ENCODE data around the gene DEFB132. TPM values are rescaled to one million over a fixed set of nuclear protein-coding genes. Genes with fewer than 3 reads are reported as not detected.
"Not testable (repeated sequence)": the region's sequence is repeated elsewhere in the genome, so short reads cannot be mapped to it uniquely, and the experiment has no call there.

The DEFB132 gene
- total RNA-seq, 1 donor from 2014 or later, result not detected

DNA sequence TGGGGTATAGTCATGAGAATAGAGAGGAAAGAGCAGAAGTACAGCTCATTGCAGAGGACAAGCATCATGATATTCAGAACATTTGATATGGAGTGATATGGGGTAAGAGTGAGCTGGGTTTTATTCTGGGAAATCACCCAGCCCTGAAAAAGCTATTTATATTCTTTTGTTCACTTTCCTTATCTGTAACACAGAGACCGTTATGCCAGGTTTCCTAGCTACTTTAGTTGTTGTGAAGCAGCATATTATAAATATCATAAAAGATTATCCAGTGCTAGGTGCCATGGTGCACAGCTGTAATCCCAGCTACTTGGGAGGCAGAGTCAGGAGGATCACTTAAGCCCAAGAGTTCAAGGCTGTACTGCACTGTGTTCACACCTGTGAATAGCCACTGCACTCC, 40.3 kb upstream of the DEFB132 start:
- H3K4me3 Mint-ChIP-seq (ENCODE audit: unreplicated experiment), result no peak overlapping the region
- no peak for DNase-seq
- TF ChIP-seq, protein P1, sequence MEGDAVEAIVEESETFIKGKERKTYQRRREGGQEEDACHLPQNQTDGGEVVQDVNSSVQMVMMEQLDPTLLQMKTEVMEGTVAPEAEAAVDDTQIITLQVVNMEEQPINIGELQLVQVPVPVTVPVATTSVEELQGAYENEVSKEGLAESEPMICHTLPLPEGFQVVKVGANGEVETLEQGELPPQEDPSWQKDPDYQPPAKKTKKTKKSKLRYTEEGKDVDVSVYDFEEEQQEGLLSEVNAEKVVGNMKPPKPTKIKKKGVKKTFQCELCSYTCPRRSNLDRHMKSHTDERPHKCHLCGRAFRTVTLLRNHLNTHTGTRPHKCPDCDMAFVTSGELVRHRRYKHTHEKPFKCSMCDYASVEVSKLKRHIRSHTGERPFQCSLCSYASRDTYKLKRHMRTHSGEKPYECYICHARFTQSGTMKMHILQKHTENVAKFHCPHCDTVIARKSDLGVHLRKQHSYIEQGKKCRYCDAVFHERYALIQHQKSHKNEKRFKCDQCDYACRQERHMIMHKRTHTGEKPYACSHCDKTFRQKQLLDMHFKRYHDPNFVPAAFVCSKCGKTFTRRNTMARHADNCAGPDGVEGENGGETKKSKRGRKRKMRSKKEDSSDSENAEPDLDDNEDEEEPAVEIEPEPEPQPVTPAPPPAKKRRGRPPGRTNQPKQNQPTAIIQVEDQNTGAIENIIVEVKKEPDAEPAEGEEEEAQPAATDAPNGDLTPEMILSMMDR (IDR thresholded peaks at IDR 0.05; ENCODE audit: partially characterized antibody, unreplicated experiment), result no peak
- H3K27me3 Mint-ChIP-seq (ENCODE audit: unreplicated experiment), result peaks cover 14% of the 10 kb centered on the region
- H3K4me1 Mint-ChIP-seq (ENCODE audit: low read depth, unreplicated experiment), result no peaks in the 10 kb centered on the region
- H3K27ac Mint-ChIP-seq (ENCODE audit: unreplicated experiment), result no peak overlapping the region
- H3K9me3 Mint-ChIP-seq (ENCODE audit: unreplicated experiment), result no peaks in the 10 kb centered on the region
- H3K36me3 Mint-ChIP-seq (ENCODE audit: unreplicated experiment), result no peaks in the 10 kb centered on the region

DNA sequence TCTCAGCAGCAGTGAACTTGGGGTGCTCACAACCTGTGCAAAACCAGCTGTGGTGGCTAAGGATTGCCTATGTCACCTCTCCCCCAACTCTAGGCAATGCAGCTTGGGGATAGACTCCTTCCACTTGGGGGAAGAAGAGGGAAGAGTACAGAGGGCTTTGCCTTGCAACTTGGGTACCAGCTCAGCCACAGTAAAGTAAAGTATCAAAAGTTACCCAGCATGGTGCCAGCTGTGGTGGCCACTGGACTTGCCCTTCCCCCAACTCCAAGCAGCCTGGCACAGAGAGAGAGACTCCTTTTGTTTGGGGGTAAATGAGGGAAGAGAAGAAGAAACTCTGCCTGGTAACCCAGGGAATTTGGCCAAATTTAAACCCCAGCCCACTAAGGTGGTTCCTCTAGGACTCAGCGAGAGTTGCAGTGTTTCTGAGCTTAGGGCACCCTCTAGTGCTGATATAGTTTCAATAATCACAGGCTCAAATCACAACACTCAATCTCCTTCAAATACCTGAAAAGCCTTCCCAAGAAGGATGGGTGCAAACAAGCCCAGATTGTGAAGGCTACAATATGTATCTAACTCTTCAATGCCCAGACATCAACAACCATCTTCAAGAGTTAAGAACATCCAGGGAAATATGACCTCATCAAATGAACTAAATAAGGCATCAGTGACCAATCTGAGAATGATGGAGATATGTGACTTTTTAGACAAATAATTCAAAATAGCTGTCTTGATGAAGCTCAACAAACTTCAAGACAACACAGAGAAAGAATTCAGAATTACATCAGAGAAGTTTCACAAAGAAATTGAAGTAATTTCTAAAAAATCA, 38.0 kb upstream of the DEFB132 start:
- TF ChIP-seq, protein P1 (IDR thresholded peaks at IDR 0.05; ENCODE audit: partially characterized antibody, unreplicated experiment), result no peak
- Mint-ChIP-seq H3K9me3 (ENCODE audit: unreplicated experiment) (no peaks in the 10 kb centered on the region), H3K27ac (ENCODE audit: unreplicated experiment) (no peak overlapping the region), H3K4me3 (ENCODE audit: unreplicated experiment) (no peak overlapping the region), H3K36me3 (ENCODE audit: unreplicated experiment) (no peaks in the 10 kb centered on the region), H3K4me1 (ENCODE audit: low read depth, unreplicated experiment) (no peaks in the 10 kb centered on the region), H3K27me3 (ENCODE audit: unreplicated experiment) (peaks cover 5% of the 10 kb centered on the region)
- no peak for DNase-seq

DNA sequence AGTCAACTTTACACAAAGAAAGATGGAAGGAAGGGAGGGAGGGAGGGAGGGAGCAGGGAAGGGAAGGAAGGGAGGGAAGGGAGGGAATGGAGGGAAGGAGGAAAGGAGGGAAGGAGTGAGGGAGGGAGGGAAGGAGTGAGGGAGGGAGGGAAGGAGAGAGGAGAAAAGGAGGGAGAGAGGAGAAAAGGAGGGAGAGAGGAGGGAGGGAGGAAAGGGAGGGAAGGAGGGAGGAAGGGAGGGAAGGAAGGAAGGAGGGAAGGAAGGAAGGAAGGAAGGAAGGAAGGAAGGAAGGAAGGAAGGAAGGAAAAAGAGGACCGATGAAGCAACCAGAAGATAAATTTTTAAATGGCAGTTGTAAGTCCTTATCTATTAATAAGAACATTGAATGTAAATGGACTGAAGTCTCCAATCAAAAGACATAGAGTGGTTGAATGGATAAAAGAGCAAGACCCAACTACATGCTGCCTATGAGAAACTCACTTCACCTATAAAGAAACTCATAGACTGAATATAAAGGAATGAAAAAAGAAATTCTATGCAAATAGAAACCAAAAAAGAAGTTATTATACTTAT, 36.2 kb upstream of the DEFB132 start:
- no peak for DNase-seq
- Mint-ChIP-seq H3K36me3 (ENCODE audit: unreplicated experiment) (no peaks in the 10 kb centered on the region), H3K4me1 (ENCODE audit: low read depth, unreplicated experiment) (no peaks in the 10 kb centered on the region), H3K4me3 (ENCODE audit: unreplicated experiment) (no peak overlapping the region), H3K9me3 (ENCODE audit: unreplicated experiment) (no peaks in the 10 kb centered on the region), H3K27ac (ENCODE audit: unreplicated experiment) (no peak overlapping the region), H3K27me3 (ENCODE audit: unreplicated experiment) (peaks cover 5% of the 10 kb centered on the region)
- TF ChIP-seq, protein P1 (IDR thresholded peaks at IDR 0.05; ENCODE audit: partially characterized antibody, unreplicated experiment), result no peak

DNA sequence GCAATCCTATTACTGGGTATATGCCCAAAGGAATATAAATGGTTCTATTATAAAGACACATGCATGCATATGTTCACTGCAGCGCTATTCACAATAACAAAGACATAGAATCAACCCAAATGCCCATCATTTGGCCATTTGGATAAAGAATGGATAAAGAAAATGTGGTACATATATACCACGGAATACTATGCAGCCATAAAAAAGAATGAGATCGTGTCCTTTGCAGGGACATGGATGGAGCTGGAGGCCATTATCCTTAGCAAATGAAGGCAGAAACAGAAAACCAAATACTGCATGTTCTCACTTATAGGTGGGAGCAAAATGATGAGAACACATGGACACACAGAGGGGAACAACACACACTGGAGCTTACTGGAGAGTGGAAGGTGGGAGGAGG, 31.6 kb upstream of the DEFB132 start:
- H3K4me3 Mint-ChIP-seq (ENCODE audit: unreplicated experiment); H3K4me1 Mint-ChIP-seq (ENCODE audit: low read depth, unreplicated experiment); H3K27me3 Mint-ChIP-seq (ENCODE audit: unreplicated experiment); H3K27ac Mint-ChIP-seq (ENCODE audit: unreplicated experiment); H3K36me3 Mint-ChIP-seq (ENCODE audit: unreplicated experiment); DNase-seq; H3K9me3 Mint-ChIP-seq (ENCODE audit: unreplicated experiment): not testable (repeated sequence)

DNA sequence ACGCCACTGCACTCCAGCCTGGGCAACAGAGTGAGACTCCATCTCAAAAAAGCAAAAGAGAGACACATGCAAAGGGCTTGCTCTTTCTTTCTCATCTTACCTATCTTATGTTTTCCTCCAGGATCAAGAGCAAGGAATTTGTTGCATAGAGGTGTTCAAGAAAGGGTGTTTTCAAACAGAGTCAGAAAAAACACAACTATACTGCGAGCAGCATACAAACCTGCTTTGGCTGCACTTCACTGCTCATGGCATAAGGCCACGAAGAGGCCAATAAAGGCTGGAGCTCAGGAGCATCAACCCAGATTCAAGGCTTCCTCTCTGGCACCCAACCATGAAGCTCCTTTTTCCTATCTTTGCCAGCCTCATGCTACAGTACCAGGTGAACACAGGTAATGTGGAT, 30.6 kb upstream of the DEFB132 start, which contains the start of gene DEFB129:
Gene DEFB129, plus strand, starts transcription at position 301 of the 400 bp plus-strand sequence. Its CDS starts 31 bp downstream, at position 332.
- Mint-ChIP-seq H3K27me3 (ENCODE audit: unreplicated experiment) (no peaks in the 10 kb centered on the region), H3K27ac (ENCODE audit: unreplicated experiment) (no peak within 1 kb of the TSS), H3K9me3 (ENCODE audit: unreplicated experiment) (no peaks in the 10 kb centered on the region), H3K4me3 (ENCODE audit: unreplicated experiment) (no peak within 1 kb of the TSS), H3K4me1 (ENCODE audit: low read depth, unreplicated experiment) (no peaks in the 10 kb centered on the region), H3K36me3 (ENCODE audit: unreplicated experiment) (no peaks in the 10 kb centered on the region)
- TF ChIP-seq, protein P1 (IDR thresholded peaks at IDR 0.05; ENCODE audit: partially characterized antibody, unreplicated experiment), result no peak
- DNase-seq, result no peak

Data from glutamatergic neuron (in vitro differentiated cells).